NCI-H1436 treated with DMSO at 0.1 percent for 48 hours (cell line): ENCODE data around the gene CENPS.
"Not testable (repeated sequence)": the region's sequence is repeated elsewhere in the genome, so short reads cannot be mapped to it uniquely, and the experiment has no call there.

ENCODE experiments used
- DNase-seq: peaks from one replicate; lab custom pipeline; 2025; lab: John Stamatoyannopoulos, UW

CENPS gene

GRCh38 chr1:10419351-10419750, 10.9 kb upstream of the CENPS start:
- no peak for DNase-seq

DNA sequence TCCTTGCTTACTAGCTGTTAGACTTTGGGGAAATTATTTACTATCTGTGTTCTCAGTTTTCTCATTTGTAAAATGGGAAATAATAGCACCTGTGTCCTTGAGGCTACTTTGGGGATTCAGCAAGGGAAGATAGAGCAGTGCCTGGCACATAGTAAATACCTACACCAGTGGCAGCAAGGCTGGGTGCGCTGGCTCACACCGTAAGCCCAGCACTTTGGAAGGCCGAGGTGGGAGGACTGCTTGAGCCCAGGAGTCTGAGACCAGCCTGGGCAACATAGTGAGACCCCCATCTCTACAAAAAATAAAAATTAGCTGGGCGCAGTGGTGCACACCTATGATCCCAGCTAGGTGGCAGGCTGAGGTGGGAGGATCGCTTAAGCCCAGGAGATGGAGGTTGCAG, 8.6 kb upstream of the CENPS start:
- DNase-seq, result no peak

DNA sequence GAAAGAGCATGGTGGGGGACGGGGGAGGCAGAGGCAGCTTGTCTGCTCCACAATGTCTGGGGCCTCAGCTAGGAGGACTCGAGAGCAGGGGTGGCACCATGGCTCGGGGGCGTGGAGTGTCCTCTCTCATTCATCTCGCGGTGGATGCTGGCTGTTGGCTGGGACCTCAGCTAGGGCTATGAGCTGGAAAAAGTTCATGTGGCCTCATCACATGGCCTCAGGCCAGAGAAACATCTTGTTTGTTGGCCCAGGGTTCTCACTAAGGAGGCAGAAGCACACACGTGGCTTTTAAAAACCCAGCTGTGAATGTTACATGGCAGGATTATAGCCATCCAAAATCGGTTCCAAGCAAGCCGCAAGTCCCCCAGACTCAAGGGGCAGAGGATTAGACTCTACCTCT, 6.2 kb upstream of the CENPS start:
- no peak for DNase-seq

DNA sequence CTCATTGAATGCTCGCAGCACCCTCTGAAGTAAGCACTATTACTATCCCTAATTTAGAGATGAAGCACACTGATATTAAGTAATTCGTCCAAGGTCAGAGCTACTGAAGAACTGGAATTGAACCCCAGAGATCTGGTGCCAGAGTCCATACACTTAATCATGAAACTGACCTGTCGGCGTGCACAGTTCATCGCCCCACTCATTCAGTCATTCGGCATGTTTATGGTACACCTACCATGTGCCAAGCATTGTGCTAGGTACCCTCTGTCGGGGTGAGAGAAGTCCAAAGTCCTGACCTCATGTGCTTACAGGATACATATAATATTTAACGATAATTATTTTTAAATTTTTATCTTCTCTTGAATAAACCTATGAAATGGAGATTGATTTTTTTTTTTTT, 5.6 kb upstream of the CENPS start:
- no peak for DNase-seq

DNA sequence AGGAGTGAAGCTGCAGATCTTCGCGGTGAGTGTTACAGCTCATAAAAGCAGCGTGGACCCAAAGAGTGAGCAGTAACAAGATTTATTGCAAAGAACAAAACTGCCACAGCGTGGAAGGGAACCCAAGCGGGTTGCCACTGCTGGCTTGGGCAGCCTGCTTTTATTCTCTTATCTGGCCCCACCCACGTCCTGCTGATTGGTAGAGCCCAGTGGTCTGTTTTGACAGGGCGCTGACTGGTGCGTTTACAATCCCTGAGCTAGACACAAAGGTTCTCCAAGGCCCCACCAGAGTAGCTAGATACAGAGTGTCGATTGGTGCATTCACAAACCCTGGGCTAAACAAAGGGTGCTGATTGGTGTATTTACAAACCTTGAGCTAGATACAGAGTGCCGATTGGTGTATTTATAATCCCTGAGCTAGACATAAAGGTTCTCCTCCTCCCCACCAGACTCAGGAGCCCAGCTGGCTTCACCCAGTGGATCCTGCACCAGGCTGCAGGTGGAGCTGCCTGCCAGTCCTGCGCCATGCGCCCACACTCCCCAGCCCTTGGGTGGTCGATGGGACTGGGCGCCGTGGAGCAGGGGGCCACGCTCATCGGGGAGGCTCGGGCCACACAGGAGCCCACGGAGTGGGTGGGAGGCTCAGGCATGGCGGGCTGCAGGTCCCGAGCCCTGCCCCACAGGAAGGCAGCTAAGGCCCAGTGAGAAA, 4.3 kb upstream of the CENPS start:
- DNase-seq, result not testable (repeated sequence)

DNA sequence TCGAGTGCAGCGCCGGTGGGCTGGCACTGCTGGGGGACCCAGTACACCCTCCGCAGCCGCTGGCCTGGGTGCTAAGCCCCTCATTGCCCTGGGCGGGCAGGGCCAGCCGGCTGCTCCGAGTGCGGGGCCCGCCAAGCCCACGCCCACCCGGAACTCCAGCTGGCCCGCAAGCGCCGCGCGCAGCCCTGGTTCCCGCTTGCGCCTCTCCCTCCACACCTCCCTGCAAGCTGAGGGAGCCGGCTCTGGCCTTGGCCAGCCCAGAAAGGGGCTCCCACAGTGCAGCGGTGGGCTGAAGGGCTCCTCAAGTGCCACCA, 3.7 kb upstream of the CENPS start:
- not testable (repeated sequence) for DNase-seq

GRCh38 chr1:10428984-10429383, 1.2 kb upstream of the CENPS start:
- DNase-seq, result no peak

DNA sequence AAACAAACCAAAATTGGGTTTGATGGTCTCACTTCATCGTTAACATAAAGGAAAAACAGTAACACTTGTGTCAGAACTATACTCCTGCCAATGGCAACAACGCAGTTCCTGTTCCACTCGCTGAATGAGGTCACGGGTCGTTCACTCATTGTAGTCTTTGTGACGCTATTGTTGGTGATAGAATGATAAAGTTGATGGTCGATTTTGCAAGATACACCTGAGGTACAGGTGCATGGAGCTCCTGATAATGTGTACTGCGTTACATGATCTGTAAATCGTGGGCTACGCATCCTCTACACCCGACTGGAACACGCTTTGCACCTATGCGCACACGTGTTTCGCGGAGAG, 391 bp upstream of the CENPS start:
- DNase-seq, result no peak

- DNase-seq, result no peak
Observed at GRCh38 chr1:10431070-10431730, 967 bp downstream of the CENPS start.

- no peak for DNase-seq
Observed at GRCh38 chr1:10432910-10433700, 2.9 kb downstream of the CENPS start.

- no peak for DNase-seq
Observed at GRCh38 chr1:10433790-10434189, 3.6 kb downstream of the CENPS start.

GRCh38 chr1:10434590-10434989, 4.4 kb downstream of the CENPS start:
- DNase-seq, result no peak

GRCh38 chr1:10437052-10437451, 6.8 kb downstream of the CENPS start:
- DNase-seq, result no peak

DNA sequence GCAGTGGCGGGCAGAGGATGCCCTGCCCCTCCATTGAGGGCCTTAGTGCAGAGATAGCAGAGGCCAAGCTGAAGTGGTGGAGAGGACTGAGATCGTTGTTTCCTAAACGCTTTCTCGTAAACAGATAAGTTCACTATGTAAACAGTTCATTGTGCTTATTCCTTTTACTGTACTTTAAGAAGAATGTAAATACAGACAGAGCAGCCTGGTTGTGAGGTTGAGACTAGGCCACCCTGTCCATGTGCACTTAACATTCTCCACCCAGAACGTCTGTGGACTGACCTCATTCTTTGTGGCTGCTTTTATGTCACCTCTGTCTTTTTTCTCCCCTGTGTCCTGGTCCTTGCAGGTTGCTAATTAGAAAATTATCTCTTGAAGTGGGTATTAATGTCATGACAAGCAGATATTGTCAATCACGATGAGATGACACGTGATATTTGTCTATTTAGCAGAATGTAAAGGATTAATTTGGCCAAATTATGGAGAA, 8.5 kb downstream of the CENPS start:
- no peak for DNase-seq

DNA sequence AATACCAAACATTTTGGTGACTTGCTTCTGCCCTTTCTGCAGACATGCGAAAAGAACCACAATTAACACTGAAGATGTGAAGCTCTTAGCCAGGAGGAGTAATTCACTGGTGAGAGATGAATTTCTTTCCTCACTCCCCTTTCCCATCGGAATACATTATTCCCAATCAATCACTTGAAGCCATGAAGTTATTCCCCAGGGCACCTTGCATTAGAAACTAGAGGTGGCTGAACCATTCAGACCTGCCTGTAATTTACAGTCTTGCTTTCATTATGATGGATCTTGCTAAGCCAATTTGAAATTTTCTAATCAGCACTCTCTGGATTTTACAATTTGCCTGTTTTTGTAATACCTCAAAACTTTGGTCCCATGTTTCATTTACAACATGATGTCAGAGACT, 10.1 kb downstream of the CENPS start:
- no peak for DNase-seq

- no peak for DNase-seq
Observed at GRCh38 chr1:10440794-10441193, 10.6 kb downstream of the CENPS start.

DNA sequence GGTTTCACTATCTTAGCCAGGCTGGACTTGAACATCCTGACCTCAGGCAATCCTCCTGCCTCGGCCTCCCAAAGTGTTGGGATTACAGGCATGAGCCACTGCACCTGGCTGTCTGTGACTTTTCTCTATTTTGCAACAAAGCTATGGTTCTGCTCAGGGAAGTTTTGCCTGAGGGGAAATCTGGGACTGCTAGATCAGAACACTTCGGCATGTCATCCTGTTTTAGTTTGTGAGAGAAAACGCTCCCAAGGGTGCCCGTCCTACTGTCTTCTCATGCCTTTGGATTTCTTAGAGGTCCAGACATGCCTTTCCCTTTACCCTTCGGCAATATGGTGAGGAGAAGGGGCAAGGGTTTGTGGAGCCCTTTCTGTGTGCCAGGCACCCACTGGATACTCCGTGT, 14.0 kb downstream of the CENPS start:
- no peak for DNase-seq

DNA sequence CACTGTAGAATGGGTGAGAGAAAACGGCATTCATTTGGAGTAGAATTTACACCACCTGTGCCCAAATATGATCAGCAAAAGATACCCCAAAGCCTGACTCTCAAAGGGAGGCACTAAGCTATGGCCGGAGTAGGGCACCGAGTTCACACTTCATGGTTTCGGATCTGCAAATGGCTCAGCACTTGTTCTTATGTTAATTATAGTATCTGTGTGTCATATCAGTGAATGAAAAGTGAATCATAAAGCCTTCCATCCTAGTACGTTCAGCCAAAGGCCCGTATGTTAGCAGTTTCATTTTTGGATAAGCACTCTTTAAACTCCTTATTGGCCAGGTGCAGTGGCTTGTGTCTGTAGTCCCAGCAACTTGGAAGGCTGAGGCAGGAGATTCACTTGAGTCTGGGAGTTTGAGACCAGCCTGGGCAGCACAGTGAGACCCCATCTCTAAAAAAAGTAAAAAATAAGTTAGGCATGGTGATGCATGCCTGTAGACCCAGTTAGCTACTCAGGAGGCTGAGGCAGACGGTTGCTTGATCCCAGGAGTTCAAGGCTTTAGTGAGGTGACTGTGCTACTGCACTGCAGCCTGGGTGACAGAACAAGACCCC, 14.7 kb downstream of the CENPS start:
- no peak for DNase-seq

DNA sequence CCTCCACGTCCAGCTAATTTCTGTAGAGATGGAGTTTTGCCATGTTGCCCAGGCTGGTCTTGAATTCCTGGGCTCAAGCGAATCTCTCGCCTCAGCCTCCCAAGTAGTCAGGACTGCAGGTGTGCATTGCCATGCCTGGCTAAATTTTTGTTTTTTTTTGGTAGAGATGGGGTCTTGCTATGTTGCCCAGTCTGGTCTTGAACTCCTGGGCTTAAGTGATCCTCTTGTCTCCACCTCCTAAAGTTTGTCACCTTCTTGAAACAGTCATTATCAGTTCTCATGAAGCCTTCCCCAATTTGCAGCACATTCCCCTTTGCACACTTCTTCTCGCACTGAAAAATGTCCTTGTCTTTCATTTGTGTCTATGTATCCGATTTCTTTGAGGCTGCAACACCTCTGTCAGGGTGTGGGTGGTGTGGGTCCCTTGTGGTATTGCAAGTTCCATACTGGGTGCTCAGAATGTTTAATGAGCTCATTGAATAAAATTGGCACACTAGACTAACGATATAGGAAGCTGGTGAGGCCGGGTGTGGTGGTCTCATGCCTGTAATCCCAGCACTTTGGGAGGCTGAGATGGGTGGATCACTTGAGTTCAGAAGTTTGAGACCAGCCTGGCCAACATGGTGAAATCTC, 16.7 kb downstream of the CENPS start:
- no peak for DNase-seq

DNA sequence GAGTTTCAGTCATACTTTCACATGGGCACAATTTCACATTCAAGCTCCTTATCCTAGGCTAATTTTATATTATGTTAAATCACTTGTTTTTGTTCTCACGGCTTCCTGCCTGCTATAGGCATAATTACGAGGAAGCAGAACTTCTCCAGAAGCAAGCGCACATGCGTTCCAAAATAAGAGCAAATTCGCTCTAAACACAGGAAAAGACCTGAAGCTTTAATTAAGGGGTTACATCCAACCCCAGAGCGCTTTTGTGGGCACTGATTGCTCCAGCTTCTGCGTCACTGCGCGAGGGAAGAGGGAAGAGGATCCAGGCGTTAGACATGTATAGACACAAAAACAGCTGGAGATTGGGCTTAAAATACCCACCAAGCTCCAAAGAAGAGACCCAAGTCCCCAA, 19.5 kb downstream of the CENPS start, which contains the start of gene CORT:
Gene CORT, plus strand, starts transcription at position 281 of the 400 bp plus-strand sequence. CDS start 193 bp downstream, outside the sequence.
- no peak for DNase-seq

- no peak for DNase-seq
Observed at GRCh38 chr1:10450156-10450814, 20.1 kb downstream of the CENPS start.

DNA sequence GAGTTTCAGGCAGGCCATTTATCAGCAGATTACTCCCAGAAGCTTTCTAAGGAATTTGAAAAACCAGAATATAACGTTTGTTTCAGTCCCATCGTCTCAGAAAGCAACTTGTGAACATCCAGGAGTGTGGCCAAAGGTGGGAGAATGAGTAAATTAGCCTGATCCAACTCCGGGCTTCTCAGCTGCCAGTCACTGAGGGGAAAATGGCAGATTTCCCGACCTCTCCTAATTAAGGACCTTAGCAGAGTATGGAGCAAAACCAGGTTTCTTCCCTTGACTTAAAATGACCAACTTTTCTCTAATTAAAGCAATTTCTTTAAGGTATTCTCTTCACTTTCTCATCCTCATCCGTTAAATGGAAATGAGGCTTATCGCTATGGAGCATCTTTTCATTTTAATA, 20.6 kb downstream of the CENPS start:
- no peak for DNase-seq
